GM21529 (cell line): Measurements from ENCODE around the gene HS3ST3A1.
"Not testable (repeated sequence)": the region's sequence is repeated elsewhere in the genome, so short reads cannot be mapped to it uniquely, and the experiment has no call there.

Source experiments
- ATAC-seq: cut with Tn5 transposase; IDR thresholded peaks from one replicate; pipeline ENCODE4 v1.9.1; 2021; ENCODE audit not compliant: unreplicated experiment

HS3ST3A1 gene

DNA sequence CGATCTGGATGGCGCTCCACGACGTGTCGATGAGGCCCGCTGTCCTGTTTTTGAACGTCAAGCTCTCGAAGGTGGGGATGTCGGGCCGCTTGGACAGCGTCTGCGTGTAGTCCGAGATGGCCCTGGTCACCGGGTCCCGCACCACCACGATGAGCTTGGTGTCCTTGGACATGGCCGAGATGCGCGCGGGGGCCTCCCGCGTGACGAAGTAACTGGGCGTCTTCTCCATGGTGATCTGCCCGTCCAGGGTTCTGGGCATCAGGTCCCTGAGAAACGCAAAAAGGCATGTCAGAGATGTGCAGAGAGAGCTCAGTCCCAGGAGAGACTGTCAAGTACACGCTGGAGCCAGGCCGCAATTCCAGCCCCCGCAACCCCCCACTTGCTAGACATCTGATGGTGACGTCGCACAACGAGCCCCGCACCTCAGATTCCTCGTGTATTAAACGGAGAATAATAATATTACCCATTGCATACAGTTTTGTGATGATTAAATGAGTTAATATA, 105.1 kb downstream of the HS3ST3A1 start:
- ATAC-seq: not testable (repeated sequence)

DNA sequence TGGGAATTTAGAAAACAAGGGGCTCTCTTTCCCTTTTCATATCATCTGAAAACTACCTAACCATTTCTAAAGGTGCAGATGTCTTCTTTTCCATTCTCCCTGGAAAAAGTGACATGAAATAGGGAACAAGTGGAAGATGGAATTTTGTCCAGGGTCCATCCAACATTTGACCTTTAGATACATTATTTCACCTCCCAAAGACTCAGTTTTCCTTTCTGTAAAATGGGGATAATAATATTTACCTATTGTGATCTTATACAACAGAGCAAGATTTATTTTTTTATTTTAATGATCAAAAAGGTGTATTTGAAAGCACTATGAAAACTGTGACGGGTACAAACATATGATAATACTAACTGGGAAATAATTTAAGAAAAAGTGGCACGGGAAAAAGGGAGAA, 106.3 kb downstream of the HS3ST3A1 start:
- no peak for ATAC-seq

DNA sequence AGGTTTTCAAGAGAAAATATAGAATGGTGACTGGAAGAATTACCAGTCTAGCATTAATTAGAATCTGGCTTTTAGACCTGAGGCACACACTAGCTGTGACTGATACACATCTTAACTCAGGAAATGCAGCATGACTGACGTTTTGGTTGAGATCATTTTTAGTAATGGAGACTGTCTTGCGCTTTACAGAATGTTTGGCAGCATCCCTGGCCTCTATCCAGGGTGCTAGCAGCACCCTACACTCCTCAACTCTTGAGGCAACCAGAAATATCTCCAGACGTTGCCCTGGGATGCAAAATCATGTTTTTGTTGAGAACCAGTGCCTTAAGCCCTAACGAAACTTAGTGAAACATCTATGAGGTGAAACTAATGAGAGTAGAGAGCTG, 109.0 kb downstream of the HS3ST3A1 start:
- ATAC-seq: no peak

DNA sequence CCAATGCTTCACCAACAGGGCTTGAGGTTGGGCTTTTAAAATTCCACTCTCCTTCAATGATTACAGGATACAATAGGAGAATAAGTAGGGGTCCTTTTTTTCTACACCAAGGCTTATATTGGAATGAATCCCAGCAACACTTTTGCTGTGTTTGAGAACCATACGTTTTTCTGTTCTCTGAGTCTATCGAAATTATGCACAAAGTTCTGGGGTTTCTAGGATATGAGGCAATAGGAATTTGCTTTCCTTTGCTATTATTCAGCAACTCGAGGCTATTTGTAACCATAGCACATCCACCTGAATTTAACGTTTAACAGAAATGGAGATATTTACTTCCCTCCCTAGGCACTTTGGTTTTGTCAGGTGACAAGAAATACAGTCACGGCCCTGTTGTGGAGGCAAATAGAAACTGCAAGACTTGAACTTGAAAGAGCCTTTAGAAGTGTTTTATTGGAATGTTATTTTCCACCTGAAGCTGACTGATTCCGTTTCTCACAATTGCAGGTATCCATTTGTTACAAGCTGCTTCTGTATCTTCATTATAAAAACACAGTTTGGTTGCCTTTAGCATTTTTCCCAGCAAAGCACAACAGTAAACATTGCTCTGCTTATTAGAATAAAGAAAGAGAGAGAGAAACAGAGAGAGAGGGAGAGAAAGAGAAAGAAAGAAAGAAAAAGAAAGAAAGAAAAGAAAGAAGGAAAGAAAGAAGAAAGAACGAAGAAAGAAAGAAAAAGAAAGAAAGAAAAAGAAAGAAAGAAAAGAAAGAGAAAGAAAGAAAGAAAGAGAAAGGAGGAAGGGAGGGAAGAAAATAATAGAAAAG, 109.6 kb downstream of the HS3ST3A1 start:
- no peak for ATAC-seq

DNA sequence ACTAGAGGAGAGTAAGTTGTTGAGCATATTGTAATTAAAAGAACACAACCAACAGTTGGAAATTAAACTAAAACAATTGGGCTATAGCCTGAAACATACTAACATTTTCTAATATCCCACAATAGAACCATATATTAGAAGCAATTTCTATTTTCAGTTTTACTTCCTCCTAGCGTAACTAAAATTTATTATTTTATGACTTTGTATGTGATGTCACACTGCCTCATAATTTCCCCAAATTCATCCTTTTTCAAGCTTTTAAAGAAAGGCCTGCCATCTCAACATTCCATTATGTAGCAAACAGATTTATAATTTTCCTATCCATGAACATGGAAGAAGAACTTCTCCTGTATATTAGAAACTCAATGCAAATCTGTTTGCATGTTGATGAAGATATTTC, 110.2 kb downstream of the HS3ST3A1 start:
- no peak for ATAC-seq

DNA sequence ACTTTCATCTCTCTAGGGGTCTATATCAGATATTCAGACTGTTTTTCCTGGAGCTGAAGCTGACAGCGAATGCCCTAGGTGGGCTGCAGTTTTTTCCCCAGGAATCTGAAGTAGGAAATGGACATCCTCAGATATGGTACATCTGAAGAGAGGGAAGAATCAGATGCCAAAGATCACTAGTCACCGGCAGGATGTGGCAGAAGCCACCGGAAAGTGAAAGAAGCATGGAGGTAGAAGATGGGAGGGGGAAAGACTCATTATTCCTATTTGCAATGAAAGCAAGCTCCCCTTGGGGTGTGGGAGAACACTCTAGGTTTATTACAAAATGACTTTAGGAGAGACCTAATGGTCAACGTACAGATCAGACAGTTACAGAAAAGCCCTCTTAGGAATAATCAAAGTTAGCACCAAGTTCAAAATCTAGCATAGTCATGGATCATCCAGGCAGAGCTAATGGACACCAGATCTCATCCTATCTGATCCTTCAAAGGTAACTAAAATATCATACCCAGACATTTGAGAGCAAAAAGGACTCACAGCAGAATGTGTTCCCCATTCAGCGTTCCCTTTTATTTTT, 110.7 kb downstream of the HS3ST3A1 start:
- no peak for ATAC-seq

DNA sequence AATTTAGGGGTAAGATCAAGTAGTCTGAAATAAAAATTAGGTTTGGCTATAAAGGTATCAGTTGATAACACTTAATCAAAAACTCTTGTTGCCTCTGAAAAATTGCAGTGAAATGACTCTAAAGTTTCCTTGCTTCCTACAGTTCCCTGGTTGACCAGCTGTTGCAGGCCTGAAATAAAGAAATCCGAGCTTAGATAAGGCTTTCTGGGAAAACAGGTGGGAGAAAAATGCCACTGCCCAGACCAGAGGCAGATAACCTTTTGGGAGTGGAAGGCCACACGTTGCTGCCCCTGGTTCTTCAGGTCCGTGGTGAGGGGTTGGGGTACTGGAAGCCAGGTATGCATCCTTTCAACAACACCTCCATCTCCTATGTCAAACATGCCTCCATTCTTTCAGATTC, 111.3 kb downstream of the HS3ST3A1 start:
- ATAC-seq: no peak

DNA sequence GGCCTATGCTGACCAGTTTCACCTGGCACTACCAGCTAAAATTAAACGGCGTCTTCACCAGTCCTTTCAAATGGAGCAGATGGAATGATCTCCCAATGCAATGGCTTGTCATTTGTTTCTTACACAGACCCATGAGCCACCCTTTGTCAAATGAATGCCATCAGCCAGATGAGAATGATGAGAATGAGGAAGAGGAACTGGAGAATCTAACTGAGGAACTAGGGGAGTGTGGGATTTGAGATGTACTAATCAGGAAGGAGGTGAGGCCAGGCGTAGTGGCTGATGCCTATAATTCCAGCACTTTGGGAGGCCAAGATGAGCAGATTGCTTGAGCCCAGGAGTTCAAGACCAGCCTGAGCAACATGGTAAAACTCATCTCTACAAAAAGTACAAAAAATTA, 116.4 kb downstream of the HS3ST3A1 start:
- ATAC-seq: no peak

DNA sequence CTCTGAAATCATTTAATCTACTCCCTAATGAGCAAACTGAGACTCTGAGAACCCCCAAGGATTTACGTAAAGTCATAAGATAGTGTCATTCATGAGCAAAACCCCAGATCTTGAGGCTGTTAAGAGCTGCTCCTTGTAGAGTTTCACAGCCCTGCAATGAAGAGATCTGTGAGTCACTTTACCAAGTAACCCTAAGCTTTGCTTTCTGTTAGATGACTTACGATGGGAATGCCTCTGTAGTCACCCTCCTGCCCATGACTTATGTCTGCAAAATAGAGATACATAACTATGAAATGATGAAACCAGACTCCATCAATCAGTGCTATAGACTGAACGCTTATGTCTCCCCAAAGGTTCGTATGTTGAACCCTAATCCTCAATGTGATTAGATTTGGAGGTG, 117.7 kb downstream of the HS3ST3A1 start:
- no peak for ATAC-seq

DNA sequence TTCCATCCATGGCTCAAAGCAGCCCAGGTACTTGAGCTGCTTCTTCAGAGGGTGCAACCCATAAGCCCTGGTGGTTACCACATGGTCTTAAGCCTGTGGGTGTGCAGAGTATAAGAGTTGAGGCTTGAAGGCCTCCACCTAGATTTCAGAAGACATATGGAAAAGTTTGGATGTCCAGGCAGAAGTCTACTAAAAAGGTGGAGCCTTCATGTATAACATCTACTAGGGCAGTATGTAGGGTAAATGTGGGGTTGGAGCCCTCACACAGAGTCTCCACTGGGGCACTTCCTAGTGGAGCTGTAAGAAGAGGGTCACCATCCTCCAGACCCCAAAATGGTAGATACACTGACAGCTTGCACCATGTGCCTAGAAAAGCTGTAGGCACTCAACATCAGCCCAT, 120.9 kb downstream of the HS3ST3A1 start:
- no peak for ATAC-seq

DNA sequence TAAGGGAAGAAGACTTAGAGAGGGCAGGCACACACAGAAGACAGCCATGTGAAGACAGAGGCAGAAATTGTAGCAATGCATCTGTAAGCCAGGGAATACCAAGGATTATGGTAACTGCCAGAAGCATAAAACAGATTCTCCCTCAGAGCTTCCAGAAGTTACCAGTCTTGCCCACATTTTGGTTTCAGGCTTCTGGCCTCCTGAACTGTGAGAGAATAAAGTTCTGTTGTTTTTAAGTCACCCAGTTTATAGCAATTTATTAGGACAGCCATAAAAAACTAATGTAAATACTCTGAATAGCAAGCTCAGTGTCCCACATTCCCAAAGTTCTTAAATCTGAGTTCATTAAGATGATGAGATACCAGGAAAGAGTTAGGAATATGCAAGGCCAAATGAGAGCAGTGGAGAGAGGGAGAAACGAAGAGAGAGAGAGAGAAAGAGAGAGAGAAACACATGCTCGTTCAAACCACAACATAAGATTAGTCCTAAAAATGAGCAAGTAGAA, 123.4 kb downstream of the HS3ST3A1 start:
- no peak for ATAC-seq

DNA sequence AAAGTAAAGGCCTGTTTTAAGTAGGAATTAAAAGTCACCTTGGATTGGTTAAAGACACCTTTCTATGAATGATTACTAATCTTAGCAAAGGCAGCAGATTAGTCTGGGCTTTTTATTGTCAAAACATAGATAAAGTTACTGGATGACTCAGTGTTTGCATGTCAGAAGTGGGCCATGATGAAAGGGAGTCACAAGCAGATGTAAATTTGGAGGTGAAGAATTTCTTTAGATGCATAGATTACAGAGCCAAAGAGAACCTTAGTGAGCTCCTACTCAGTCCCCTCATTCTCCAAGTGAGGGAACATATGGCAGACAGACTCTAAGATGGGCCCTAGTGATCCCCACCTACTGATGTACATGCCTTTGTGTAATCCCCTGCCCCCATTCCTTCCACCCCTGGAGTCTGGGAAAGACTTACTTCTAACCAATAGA, 124.5 kb downstream of the HS3ST3A1 start:
- ATAC-seq: no peak

DNA sequence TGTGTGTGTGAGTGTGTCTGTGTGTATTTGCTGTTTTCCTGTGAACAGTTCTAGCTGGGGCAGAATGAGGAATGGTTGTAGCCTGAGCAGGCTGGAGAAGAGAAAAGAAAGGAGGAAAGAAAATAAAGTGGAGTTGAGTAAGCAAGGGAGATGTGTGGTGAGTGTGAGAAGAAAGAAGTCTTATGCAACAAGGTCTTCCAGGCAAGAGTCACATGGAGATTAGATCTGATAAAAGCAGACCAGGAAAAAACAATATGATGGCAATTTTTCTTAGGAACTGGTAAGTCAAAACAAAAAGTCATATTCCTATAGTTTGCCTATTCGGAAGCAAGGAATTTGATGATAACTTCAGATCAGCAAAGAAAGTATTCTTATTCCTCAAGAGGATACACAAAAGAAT, 125.0 kb downstream of the HS3ST3A1 start:
- ATAC-seq: no peak

DNA sequence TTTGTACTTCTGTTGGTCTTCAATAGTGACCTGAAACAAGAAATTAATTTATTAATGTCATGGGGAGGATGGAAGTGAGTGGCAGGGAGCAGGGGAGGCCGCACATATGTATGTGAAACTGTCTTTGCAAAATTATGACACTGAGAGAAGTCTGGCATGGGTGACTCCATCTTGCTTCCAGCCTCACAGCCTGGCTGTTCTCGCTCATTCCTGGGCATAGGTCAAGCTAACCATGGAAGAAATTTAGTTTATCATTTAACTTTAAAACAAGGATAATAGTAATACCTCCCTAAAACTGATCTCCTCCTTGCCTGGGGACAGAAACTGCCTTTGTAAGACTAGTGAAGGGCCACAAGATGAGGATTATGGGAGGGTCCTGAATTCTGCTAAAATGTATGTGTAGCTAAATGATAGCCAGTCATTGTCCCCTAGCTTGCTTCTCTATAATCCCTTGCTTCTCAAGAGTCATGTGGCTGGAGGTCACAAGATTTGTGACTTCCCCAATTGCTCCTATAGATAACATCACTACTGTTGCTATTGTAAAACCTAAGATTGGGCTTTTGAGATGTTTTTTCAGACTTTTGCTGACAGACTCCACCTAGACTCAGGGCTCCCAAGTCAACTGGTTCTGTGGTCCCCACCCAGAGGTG, 126.0 kb downstream of the HS3ST3A1 start:
- ATAC-seq: no peak

DNA sequence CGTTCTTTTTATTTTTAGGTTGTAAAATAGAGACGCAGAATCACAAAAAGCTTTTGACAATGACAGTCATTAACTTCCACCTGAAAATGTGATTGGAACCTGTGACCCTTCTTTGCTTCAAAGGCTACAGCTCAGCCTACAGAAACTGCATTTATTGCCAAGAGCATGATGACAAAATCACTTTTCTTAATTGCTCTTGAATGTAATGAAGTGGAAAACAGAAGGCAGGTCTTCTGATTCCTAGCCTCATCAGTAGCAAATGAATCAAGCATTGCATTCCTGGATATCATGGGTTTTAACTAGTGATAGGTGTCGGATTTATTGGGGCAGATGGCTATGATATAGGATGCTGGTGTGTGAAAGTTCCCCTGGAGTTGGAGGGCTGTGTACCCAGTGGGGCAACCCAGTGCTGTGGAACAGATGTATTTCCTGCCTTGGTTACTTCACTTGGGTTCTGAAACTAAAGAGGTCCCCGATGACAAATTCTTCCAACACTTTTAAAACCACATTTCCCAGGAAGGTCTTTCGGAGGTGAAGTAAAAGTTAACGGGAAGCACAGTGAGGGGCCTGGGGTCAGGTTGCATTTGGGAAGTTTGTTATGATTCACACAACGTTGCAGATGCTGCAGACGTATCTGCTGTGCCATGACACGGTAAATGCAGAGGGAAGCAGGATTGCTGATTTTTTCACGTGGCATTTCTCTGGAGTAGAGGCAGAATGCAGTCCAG, 127.5 kb downstream of the HS3ST3A1 start:
- ATAC-seq: no peak

DNA sequence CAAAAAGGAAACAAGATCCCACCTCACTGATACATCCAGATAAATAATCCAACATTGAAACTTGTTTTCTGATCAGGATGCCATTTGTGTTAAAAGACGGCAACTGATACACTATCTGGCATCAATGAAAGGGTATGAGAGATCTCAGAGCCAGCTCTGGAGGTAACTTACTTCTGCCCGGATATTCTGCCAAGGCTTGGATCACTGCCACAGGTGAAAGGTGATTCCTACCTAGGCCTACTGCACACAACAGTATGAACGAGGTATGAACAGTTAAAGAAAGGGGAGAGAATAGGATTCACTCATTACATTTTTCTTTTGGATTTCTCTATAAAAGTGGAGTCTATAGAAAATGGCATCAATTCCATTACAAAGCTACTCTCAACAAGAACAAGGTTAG, 136.1 kb downstream of the HS3ST3A1 start:
- ATAC-seq: no peak

DNA sequence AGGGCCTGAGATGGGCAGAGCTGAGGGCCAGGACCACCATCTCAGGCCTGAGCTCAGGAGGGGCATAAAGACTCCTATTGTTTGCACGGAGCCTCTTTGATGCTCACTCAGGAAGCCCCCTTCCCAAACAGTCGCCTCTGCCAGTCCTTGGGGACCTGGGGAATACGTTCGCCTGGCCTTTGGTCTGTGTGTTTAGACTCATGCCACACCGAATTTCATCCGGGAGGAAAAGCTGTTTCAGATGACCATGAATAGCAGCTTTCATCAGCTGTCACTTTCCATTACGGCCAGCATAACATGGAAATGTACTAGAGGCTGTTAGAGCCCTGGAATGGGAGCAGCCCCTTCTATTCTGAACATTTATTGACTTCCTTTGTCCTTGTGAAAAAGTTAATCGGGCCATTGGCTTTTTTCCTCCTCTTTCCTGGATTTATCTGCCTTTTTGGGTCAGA, 139.0 kb downstream of the HS3ST3A1 start:
- no peak for ATAC-seq

DNA sequence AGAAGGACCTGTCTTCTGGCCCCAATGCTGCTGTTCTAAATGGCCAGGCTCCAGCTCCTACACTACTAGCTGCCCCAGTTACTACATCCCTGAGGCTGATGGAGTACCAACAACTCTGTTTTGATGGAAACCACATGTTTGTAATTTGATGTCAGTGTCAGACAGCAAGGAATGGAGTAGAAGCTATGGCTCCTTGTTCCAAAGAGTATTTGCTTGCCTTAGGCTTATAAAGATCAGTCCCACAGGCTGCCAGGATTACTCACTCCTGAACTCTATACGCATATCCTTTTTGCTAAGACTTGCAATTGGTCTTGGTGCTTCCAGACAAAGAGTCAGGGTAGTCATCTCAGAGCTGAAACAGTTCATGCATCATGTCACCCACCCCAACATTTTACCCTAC, 139.6 kb downstream of the HS3ST3A1 start:
- ATAC-seq: no peak

DNA sequence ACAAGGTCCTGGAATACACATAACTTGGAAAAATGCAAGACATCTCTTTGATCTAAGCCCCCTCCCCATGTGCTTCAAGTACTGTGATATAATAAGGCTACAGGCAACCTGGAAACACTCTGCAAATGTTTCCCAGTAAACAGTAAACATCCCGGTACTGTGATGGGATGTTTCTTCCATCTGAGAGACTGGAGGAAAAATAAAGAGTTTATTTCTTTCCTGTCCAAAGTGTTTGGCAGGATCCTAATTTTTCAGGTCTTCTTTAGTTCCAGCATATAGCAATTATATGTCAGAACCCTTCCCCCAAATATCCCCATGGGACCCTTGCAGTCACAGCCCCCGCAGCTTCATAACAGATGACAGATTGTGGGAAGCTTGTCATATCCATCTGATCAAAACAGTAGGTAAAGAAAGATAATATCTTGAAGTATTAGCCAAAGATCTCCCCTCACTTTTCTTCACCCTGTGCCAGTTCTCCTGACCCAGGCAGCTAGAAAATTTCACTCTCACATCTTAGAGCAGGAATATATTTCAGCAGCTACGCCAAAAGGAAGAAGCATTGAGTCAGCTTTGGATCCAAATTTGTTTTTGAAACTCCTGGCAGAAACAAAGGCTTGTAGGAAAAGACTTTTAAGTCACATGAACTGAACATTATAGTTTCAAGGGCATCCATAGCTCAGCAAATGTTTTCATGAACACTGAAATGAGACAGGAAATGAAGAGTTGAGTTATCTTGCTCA, 141.3 kb downstream of the HS3ST3A1 start:
- ATAC-seq: no peak

DNA sequence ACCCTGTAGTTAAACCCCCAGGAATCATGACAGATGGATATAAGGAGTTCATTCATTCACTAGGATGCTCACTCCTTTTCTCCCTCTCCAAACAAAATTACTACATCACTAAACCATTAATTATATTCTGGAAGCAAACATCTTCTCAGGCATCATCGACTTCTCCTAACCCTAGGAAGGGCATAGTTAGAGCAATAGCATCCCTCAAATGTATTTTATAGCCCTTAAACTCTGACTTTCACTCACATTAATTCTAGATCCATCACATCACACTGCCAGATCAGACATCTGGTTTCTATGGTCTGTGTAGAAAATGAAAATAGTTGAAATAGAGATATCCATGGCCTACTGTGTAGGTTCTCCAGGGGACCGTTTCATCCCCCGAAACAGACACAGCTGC, 143.9 kb downstream of the HS3ST3A1 start:
- ATAC-seq: no peak
